CD1c-positive myeloid dendritic cell (primary cell): ENCODE data around the gene KLRC1.
A peak's percentile ranks its signal among the peaks of the same experiment; 100 is the strongest.
"Not testable (repeated sequence)": the region's sequence is repeated elsewhere in the genome, so short reads cannot be mapped to it uniquely, and the experiment has no call there.

ENCODE experiments used
- DNase-seq: peaks from one replicate; pipeline ENCODE4 v3.0.0-alpha.2; 2016; ENCODE audit errors: extremely low spot score

KLRC1 gene

DNA sequence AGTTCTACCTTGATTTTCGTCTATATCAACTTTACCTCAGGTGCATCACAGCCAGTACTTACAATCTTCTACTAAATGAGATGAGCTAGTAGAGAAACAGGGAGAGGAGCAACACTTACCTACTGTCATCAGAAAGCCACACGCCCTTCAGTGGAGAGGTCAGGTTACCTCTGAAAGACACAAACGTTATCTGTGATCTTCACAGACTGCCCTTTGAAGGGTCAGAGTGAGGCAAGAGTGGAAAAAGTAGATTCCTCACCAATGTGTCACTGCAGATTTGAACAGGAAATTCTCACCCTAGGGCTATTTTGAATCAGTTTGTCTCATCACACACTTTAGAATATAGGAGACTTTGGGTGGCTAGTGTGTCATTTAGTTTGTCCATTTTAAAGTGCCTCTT lies 31.0 kb downstream of the KLRC1 start:
- not testable (repeated sequence) for DNase-seq

DNA sequence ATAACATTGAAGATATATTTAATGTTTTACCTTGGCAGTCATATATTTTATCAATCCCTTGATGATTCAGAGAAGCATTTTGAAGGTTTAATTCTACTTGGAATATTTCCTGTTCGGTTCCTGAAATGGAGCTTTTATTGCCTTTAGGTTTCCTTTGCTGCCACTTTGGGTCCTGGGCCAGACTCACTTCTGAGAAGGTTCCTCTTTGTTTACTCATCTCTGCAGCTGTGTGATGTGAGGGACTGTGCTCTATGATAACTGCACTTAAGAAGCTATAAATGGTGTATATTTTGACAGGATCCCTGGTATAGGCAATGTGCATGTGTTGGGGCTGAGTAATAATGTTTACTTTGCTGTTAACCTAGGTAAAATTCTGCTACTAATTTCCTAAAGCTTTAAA lies 32.8 kb downstream of the KLRC1 start, which contains the start of gene KLRC3:
TSS of gene KLRC3 (minus strand) at position 262 of the 400 bp plus-strand sequence. CDS start at position 217, 45 bp downstream.
- DNase-seq, result not testable (repeated sequence)

DNA sequence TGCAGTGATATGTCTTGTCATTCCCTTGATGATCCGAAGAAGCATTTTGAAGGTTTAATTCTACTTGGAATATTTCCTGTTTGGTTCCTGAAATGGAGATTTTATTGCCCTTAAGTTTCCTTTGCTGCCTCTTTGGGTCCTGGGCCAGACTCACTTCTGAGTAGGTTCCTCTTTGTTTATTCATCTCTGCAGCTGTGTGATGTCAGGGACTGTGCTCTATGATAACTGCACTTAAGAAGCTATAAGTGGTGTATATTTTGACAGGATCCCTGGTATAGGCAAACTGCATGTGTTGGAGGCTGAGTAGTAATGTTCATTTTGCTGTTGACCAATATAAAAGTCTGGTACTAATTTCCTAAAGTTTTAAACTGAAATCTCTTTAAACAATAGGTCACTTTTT lies 43.8 kb downstream of the KLRC1 start, which contains the start of gene KLRC4:
TSS of gene KLRC4 (minus strand) at position 366 of the 400 bp plus-strand sequence. CDS start at position 184, 182 bp downstream.
- peak; percentile 21 for DNase-seq

DNA sequence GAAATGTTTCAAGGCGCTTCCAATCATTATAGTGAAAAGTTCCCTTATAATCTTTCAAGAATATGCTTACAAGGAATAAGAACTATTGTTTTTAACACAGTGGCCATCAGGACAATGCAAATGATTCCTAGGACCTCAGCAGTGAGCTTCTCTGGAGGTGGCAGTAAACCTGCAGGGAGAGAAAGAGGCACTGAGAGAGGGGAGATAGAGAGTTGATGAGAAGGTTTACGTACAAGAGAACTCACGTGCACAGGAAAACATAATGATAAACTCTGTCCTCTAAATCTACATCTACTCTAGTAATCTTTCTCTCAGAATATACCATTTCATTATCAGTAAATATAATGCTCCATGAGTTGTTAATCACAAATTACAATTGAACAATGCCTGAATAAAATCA lies 44.3 kb downstream of the KLRC1 start:
- no peak for DNase-seq

DNA sequence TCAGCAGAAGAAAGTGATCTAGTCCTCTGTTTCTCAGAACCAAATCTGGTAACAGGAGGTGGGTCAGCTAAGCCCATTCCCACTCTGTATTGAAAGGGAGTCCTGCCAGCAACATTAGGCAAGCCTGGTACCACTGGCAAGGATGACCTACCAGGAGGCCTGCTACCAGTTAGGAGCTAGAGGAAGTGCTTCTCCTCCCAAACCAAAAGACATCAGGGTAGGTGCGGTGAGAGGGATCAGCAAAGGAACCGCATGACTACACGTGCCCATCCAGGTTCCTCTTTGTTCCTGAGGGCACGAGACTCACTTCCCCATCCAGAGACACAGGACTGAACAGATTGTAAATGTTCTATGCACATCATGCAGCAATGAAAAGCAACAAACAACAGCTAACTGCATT lies 46.5 kb downstream of the KLRC1 start:
- peak; percentile 81 for DNase-seq

DNA sequence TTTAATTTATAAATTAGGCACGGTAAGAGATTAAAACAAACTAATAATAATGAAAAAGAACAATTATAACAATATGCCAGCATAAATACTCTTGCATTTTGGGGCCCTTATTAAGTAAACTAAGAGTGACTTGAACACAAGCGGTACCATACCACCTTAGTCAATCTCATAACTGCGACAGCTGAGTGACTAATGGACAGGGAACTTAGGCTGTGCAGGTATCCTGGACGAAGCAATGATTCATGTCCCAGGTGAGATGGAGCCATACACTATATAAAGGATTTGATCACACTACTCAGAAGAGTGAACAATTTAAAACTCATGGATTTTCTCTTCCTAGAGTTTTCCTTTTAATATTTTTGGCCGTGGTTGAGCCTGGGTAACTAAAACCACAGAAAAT lies 47.9 kb downstream of the KLRC1 start:
- no peak for DNase-seq

DNA sequence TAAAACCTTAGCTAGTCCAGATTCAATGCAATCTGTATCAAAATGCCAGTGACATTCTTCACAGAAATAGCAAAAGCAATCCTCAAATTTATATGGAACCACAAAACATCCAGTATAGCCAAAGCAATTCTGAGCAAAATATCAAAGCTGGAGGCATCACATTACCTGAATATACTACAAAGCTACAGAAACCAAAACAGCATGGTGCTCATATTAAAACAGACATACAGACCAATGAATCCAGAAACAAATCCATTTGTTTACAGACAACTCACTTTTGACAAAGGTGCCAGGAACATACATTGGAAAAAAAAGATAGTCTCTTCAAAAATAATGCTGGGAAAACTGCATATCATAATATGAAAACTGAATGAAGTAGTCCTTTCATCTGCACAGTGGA lies 48.4 kb downstream of the KLRC1 start:
- no peak for DNase-seq

DNA sequence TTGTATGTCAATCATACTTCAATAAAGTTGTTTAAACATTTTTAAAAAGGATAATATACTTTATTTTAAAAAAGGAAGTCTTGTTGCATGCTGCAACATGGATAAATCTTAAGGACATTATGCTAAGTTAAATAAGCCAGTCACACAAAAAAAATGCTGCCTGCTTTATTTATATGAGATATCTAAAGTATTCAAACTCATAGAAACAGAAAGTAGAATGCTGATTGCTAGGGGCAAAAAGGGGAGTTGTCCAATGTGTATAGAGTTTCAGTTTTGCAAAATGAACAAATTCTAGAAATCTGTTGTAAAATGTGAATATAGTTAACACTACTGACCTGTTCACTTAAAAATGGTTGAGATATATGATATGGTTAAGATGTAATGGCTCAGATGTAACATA lies 52.3 kb downstream of the KLRC1 start:
- DNase-seq, result no peak

DNA sequence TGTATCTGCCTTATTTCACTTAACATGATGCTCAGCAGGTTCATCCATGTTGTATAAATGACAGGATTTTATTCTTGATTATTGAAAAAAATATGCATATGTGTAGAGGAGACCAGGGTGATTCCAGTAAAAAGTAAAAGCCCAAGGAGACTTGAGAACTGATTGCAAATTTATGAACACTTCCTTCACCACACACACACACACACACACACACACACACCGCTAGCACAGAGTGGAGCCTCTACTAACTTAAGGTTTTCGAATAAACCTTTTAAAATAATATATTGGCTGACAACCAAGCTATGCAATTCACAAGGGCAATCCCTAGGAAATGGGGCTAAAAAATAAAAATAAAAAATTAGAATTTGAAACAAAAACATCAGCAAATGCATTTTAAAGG lies 55.0 kb downstream of the KLRC1 start:
- DNase-seq, result no peak

DNA sequence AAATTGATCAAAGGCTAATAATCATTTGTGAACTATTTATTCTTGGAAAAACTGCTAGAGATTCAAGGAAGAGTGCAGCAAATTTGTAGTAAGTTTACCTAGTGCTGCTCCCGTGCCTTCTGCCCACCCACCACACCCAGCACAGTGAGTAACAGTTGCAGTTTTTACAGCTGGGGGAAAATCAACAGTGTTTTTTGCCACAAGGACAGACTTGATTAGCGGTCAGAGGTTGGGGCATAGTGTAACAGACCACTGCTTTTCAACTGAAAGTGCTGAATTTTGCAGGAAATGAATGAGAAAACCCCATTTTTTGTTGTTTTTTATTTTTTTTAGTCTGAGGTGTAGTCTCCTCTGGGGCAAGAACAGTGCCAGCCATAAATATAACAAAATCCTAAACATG lies 55.9 kb downstream of the KLRC1 start:
- DNase-seq, result no peak

DNA sequence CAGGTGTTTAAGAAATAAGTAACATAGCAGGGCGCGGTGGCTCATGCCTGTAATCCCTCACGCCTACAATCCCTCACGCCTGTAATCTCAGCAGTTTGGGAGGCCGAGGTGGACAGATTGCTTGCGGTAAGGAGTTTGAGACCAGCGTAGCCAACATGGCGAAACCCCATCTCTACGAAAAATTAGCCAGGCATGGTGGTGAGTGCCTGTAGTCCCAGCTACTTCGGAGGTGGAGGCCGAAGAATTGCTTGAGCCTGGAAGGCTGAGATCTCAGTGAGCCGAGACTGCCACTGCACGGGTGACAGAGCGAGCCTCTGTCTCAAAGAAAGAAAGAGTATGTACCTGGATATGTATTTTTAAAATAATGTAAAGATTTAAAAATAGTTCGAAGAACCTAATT lies 57.0 kb downstream of the KLRC1 start:
- DNase-seq, result not testable (repeated sequence)
